ENCODE results near the gene BAIAP2. TPM values are rescaled to one million over a fixed set of nuclear protein-coding genes. Genes with fewer than 3 reads are reported as not detected.
A peak's percentile ranks its signal among the peaks of the same experiment; 100 is the strongest.

The BAIAP2 gene
- polyA plus RNA-seq, 4 donors, result 37.8 to 51.1 (median 44.0) TPM

- no peak for DNase-seq (ENCODE audit: low read depth in 4 of 4, low spot score in 3 of 4)
Measured at GRCh38 chr17:81036197-81036941, 1.4 kb downstream of the BAIAP2 start.

- DNase-seq (ENCODE audit: low read depth in 4 of 4, low spot score in 3 of 4), result no peak
Measured at GRCh38 chr17:81037026-81037797, 2.3 kb downstream of the BAIAP2 start.

- no peak for DNase-seq (ENCODE audit: low read depth in 4 of 4, low spot score in 3 of 4)
Measured at GRCh38 chr17:81037798-81038733, 3.1 kb downstream of the BAIAP2 start.

- DNase-seq (ENCODE audit: low read depth in 4 of 4, low spot score in 3 of 4), result no peak
Measured at GRCh38 chr17:81039096-81039495, 4.1 kb downstream of the BAIAP2 start.

GRCh38 chr17:81039854-81040758, 5.2 kb downstream of the BAIAP2 start:
- no peak for DNase-seq (ENCODE audit: low read depth in 4 of 4, low spot score in 3 of 4)

GRCh38 chr17:81040791-81041337, 5.9 kb downstream of the BAIAP2 start:
- DNase-seq (ENCODE audit: low read depth in 4 of 4, low spot score in 3 of 4), result no peak

GRCh38 chr17:81042606-81043005, 7.7 kb downstream of the BAIAP2 start:
- no peak for DNase-seq (ENCODE audit: low read depth in 4 of 4, low spot score in 3 of 4)

GRCh38 chr17:81043319-81043724, 8.4 kb downstream of the BAIAP2 start:
- DNase-seq (ENCODE audit: low read depth in 4 of 4, low spot score in 3 of 4), result no peak

GRCh38 chr17:81043725-81044427, 8.9 kb downstream of the BAIAP2 start:
- no peak for DNase-seq (ENCODE audit: low read depth in 4 of 4, low spot score in 3 of 4)

- DNase-seq (ENCODE audit: low read depth in 4 of 4, low spot score in 3 of 4), result no peak
Measured at GRCh38 chr17:81044428-81044763, 9.4 kb downstream of the BAIAP2 start.

- peak in 3 of 4 donors; percentile 77 to 82 (median 81) for DNase-seq (ENCODE audit: low read depth in 4 of 4, low spot score in 3 of 4)
Measured at GRCh38 chr17:81044764-81045589, 10.0 kb downstream of the BAIAP2 start.

- no peak for DNase-seq (ENCODE audit: low read depth in 4 of 4, low spot score in 3 of 4)
Measured at GRCh38 chr17:81045590-81046095, 10.7 kb downstream of the BAIAP2 start.

GRCh38 chr17:81046132-81046769, 11.3 kb downstream of the BAIAP2 start:
- no peak for DNase-seq (ENCODE audit: low read depth in 4 of 4, low spot score in 3 of 4)

GRCh38 chr17:81046770-81047359, 11.9 kb downstream of the BAIAP2 start:
- no peak for DNase-seq (ENCODE audit: low read depth in 4 of 4, low spot score in 3 of 4)

GRCh38 chr17:81048827-81049371, 13.9 kb downstream of the BAIAP2 start:
- DNase-seq (ENCODE audit: low read depth in 4 of 4, low spot score in 3 of 4), result no peak

GRCh38 chr17:81049372-81049911, 14.5 kb downstream of the BAIAP2 start:
- DNase-seq (ENCODE audit: low read depth in 4 of 4, low spot score in 3 of 4), result no peak

Measured in right renal pelvis (tissue), 4 donors.